Ascending aorta (tissue), 2 donors: ENCODE measurements around the gene PLCH2. TPM values are rescaled to one million over a fixed set of nuclear protein-coding genes. Genes with fewer than 3 reads are reported as not detected.

Experiments
- DNase-seq, 2 donors: peaks; one replicate each; pipeline ENCODE4 v3.0.0-alpha.2; 2019; ENCODE audit warnings: low spot score in 2 of 2
- H3K27ac ChIP-seq, 2 donors: fragments of 200-600 bp; sonication (generic); one replicate each; pipeline ENCODE4 v1.5.1; 2016 to 2017; ENCODE audit warnings: mild to moderate bottlenecking in 1 of 2
- H3K27me3 ChIP-seq: fragments of 200-600 bp; sonication (generic); one replicate; pipeline ENCODE4 v1.5.1; 2017
- H3K36me3 ChIP-seq, 2 donors: fragments of 200-600 bp; sonication (generic); one replicate each; pipeline ENCODE4 v1.5.1; 2016
- H3K4me1 ChIP-seq, 2 donors: fragments of 200-600 bp; sonication (generic); one replicate each; pipeline ENCODE4 v1.5.1; 2016 to 2017; ENCODE audit warnings: mild to moderate bottlenecking in 1 of 2
- H3K4me3 ChIP-seq, 2 donors: fragments of 200-600 bp; sonication (generic); one replicate each; pipeline ENCODE4 v1.5.1; 2016 to 2017; ENCODE audit warnings: mild to moderate bottlenecking in 1 of 2
- H3K9me3 ChIP-seq, 2 donors: fragments of 200-600 bp; sonication (generic); one replicate each; pipeline ENCODE4 v1.5.1; 2016
- intact Hi-C: fragments of 100-400 bp; cut with DNase I; formaldehyde crosslinking; loops from one replicate; pipeline ENCODE4 v1.15.1; 2023
- total RNA-seq: library from RNA; depleted of rRNA; stranded (reverse); fragments of >200 nt; gene quantifications from one replicate; pipeline ENCODE4 v1.1.0, GENCODE V29; 2016
- TF ChIP-seq, protein P1 (sequence below), 3 experiments: fragments of 200-600 bp in 2 of 3; fragments of 450-650 bp in 1 of 3; sonication (generic) in 2 of 3; IDR thresholded peaks; one replicate each; pipeline ENCODE4 v1.5.1; 2016 to 2019; ENCODE audit warnings: antibody characterized with exemption in 3 of 3, mild to moderate bottlenecking in 1 of 3, moderate library complexity in 1 of 3

Gene PLCH2
- total RNA-seq, 1 donor from 2014 or later: not detected

DNA sequence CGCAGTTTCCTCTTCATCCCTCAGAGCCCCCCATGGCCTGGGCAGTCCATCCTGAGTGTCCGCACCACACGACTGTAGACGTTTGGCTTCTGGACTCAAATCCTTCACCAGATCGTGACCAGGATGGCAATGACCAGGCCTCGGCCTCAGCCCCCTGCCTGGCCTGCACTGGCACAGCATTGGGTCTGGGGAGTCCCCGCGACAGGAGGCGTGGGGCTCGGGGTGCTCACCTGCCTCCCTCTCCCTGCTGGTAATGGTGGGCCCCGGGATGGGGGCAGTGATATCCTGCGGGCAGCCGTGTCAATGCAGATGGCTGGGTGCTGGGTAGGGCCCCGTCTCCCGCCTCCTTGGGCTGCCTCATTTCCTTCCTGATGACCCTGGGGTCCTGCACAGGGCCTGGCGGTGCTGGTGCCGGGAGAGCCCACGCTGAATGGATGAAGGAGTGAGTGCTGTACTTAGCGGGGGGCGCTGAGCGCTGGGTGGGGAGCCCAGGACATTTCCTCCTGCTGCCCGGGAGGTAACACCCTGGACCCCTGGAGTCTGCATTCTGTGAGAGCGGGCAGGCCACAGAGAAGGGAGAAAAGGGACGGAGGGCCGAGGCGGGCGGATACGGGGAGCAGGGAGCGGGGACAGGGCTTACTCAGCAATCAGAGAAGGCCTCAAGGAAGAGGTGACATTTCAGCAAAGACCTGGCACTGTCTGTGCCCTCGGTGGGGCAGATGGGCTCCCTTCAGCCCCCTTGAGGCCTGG lies 78.0 kb downstream of the PLCH2 start:
- Histone ChIP-seq H3K4me1 (peaks cover 3 to 20% of the 10 kb centered on the region in 2 donors), H3K27ac (no peak overlapping the region)

DNA sequence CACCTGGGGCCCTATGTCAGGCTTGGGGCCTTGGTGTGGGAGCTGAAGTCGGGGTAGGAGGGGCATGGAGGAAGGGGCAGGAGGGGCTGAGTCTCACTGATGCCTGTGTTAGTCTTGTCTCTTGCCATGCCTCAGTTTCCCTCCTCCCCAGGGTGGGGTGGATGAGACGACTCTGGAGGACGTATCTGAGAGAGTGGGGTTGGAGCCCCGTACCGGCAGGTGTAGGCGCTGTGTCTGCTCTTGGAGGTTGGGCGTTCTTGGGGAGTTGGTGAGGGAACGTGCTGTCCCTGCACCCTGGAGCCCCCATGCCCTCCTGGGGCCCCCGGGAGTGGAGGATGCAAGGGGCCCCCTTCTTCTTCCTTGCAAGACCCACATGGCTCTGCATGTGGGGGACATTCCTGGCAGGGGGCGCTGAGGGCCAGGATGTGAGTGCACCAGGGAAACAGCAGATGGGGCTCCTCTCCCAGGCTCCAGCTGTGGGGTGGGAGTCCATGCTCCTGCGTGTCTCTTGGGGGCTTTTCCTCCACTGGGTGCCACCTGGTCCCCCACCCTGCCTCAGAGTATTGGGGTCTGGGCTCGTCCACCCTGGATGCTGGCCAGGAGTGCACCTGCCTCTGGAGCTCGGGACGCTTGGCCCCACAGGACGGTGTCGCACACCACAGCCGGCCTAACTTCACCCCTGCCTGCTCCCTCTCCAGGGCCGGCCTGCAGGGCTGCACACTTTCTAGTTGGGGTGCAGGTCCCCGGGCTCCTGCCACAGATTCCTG lies 78.7 kb downstream of the PLCH2 start:
- intact Hi-C loops: no loop called here
- Histone ChIP-seq H3K4me1 (peaks cover 0 to 16% of the 10 kb centered on the region in 2 donors), H3K9me3 (no peaks in the 10 kb centered on the region), H3K4me3 (peak overlapping the region in 1 of 2 donors; percentile 72), H3K36me3 (peaks cover 0 to under 1% of the 10 kb centered on the region in 2 donors), H3K27ac (peak overlapping the region; percentile 69 to 83), H3K27me3 (no peaks in the 10 kb centered on the region)
- DNase-seq: peak in 1 of 2 donors; percentile 63
- TF ChIP-seq, protein P1, sequence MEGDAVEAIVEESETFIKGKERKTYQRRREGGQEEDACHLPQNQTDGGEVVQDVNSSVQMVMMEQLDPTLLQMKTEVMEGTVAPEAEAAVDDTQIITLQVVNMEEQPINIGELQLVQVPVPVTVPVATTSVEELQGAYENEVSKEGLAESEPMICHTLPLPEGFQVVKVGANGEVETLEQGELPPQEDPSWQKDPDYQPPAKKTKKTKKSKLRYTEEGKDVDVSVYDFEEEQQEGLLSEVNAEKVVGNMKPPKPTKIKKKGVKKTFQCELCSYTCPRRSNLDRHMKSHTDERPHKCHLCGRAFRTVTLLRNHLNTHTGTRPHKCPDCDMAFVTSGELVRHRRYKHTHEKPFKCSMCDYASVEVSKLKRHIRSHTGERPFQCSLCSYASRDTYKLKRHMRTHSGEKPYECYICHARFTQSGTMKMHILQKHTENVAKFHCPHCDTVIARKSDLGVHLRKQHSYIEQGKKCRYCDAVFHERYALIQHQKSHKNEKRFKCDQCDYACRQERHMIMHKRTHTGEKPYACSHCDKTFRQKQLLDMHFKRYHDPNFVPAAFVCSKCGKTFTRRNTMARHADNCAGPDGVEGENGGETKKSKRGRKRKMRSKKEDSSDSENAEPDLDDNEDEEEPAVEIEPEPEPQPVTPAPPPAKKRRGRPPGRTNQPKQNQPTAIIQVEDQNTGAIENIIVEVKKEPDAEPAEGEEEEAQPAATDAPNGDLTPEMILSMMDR (IDR thresholded peaks at IDR 0.05): no peak

More for the DNA sequence above, 78.0 kb downstream of the PLCH2 start:
- Histone ChIP-seq H3K27me3 (no peaks in the 10 kb centered on the region), H3K9me3 (no peaks in the 10 kb centered on the region), H3K4me3 (no peak overlapping the region), H3K36me3 (no peaks in the 10 kb centered on the region)
- DNase-seq: no peak
- intact Hi-C loops: no loop called here
- TF ChIP-seq, protein P1 (IDR thresholded peaks at IDR 0.05): no peak

Other genes with a start within 250 kb of the PLCH2 start
- 139 TPM for gene SKI, start 248.0 kb upstream of the PLCH2 start, total RNA-seq
- gene MORN1, start 84.7 kb upstream of the PLCH2 start, total RNA-seq: 18.4 TPM
- gene RER1, start 84.4 kb upstream of the PLCH2 start, total RNA-seq: 61.3 TPM
- 26.1 TPM for gene PEX10, start 63.7 kb upstream of the PLCH2 start, total RNA-seq
- gene PANK4, start 50.3 kb downstream of the PLCH2 start, total RNA-seq: 80.5 TPM
- gene HES5, start 54.0 kb downstream of the PLCH2 start, total RNA-seq: not detected
- 141 TPM for gene TNFRSF14, start 80.1 kb downstream of the PLCH2 start, total RNA-seq
- gene PRXL2B, start 110.5 kb downstream of the PLCH2 start, total RNA-seq: 20.1 TPM
- not detected for gene MMEL1, start 156.7 kb downstream of the PLCH2 start, total RNA-seq